ENCODE data around the gene CEBPZ. TPM values are rescaled to one million over a fixed set of nuclear protein-coding genes. Genes with fewer than 3 reads are reported as not detected.

Gene CEBPZ
- total RNA-seq, 2 donors from 2014 or later, result 43.6 to 53.2 TPM

- Histone ChIP-seq H3K4me3 (no peak overlapping the region), H3K27me3 (no peaks in the 10 kb centered on the region), H3K4me1 (no peaks in the 10 kb centered on the region), H3K36me3 (no peaks in the 10 kb centered on the region), H3K9ac (ENCODE audit: low read depth in 2 of 2, low read length in 2 of 2) (no peak overlapping the region), H3K27ac (no peak overlapping the region), H3K9me3 (no peaks in the 10 kb centered on the region)
- TF ChIP-seq CTCF (IDR thresholded peaks at IDR 0.05), result no peak
- intact Hi-C loops (cut with DNase I), result no loop called here
- DNase-seq, result no peak
Measured at GRCh38 chr2:37192551-37192950, 38.8 kb downstream of the CEBPZ start.

GRCh38 chr2:37191747-37192146 lies 39.6 kb downstream of the CEBPZ start:
- DNase-seq, result no peak
- H3K27me3 ChIP-seq, result no peaks in the 10 kb centered on the region
- H3K4me1 ChIP-seq, result no peaks in the 10 kb centered on the region
- no peak for TF ChIP-seq CTCF (IDR thresholded peaks at IDR 0.05)
- no peak overlapping the region for H3K4me3 ChIP-seq
- H3K27ac ChIP-seq, result no peak overlapping the region
- no peak overlapping the region for H3K9ac ChIP-seq (ENCODE audit: low read depth in 2 of 2, low read length in 2 of 2)
- no peaks in the 10 kb centered on the region for H3K36me3 ChIP-seq
- intact Hi-C loops (cut with DNase I), result no loop called here
- no peaks in the 10 kb centered on the region for H3K9me3 ChIP-seq

- Histone ChIP-seq H3K4me1 (no peaks in the 10 kb centered on the region), H3K4me3 (no peak overlapping the region), H3K36me3 (no peaks in the 10 kb centered on the region), H3K9me3 (no peaks in the 10 kb centered on the region), H3K9ac (ENCODE audit: low read depth in 2 of 2, low read length in 2 of 2) (no peak overlapping the region), H3K27ac (no peak overlapping the region), H3K27me3 (no peaks in the 10 kb centered on the region)
- TF ChIP-seq CTCF (IDR thresholded peaks at IDR 0.05), result no peak
- no peak for DNase-seq
- intact Hi-C loops (cut with DNase I), result no loop called here
Measured at GRCh38 chr2:37191253-37191652, 40.1 kb downstream of the CEBPZ start.

GRCh38 chr2:37190290-37190689 lies 41.1 kb downstream of the CEBPZ start:
- Histone ChIP-seq H3K36me3 (no peaks in the 10 kb centered on the region), H3K9ac (ENCODE audit: low read depth in 2 of 2, low read length in 2 of 2) (no peak overlapping the region), H3K27ac (no peak overlapping the region), H3K4me3 (no peak overlapping the region), H3K9me3 (no peaks in the 10 kb centered on the region), H3K27me3 (no peaks in the 10 kb centered on the region), H3K4me1 (no peaks in the 10 kb centered on the region)
- DNase-seq, result no peak
- no peak for TF ChIP-seq CTCF (IDR thresholded peaks at IDR 0.05)
- intact Hi-C loops (cut with DNase I), result no loop called here

- H3K9me3 ChIP-seq, result no peaks in the 10 kb centered on the region
- no peak overlapping the region for H3K4me3 ChIP-seq
- H3K27me3 ChIP-seq, result no peaks in the 10 kb centered on the region
- no peaks in the 10 kb centered on the region for H3K36me3 ChIP-seq
- no peak overlapping the region for H3K27ac ChIP-seq
- intact Hi-C loops (cut with DNase I), result no loop called here
- TF ChIP-seq CTCF (IDR thresholded peaks at IDR 0.05), result no peak
- no peak overlapping the region for H3K9ac ChIP-seq (ENCODE audit: low read depth in 2 of 2, low read length in 2 of 2)
- no peaks in the 10 kb centered on the region for H3K4me1 ChIP-seq
- DNase-seq, result no peak
Measured at GRCh38 chr2:37189452-37190153, 41.8 kb downstream of the CEBPZ start.
